Measurements from ENCODE around the gene COL9A2. TPM values are rescaled to one million over a fixed set of nuclear protein-coding genes. Genes with fewer than 3 reads are reported as not detected.

Gene COL9A2
- total and polyA plus RNA-seq, 4 donors = 0.19 to 0.75 (median 0.34) TPM

- H3K27me3 ChIP-seq (ENCODE audit: control insufficient read depth in 4 of 4, insufficient read depth in 4 of 4, low read length in 3 of 4) = no peaks in the 10 kb centered on the region
- H3K36me3 ChIP-seq (ENCODE audit: control insufficient read depth in 4 of 4, insufficient read depth in 3 of 4, low read depth in 1 of 4, low read length in 3 of 4) = peaks cover 10 to 29% (median 25%) of the 10 kb centered on the region in 4 donors
- TF ChIP-seq NR2F2 (IDR thresholded peaks at IDR 0.05) (no peak), YY1 (IDR thresholded peaks at IDR 0.05) (peak; percentile 55), HNF4A (conservative IDR thresholded peaks at IDR 0.05) (peak; percentile 53 to 77), EGR1 (IDR thresholded peaks at IDR 0.05; ENCODE audit: low read depth in 2 of 2) (peak; percentile 30 to 47), JUND (IDR thresholded peaks at IDR 0.05) (peak; percentile 73 to 81), FOXA1 (IDR thresholded peaks at IDR 0.05) (peak; percentile 69), HNF4G (IDR thresholded peaks at IDR 0.05) (no peak), REST (IDR thresholded peaks at IDR 0.05) (peak; percentile 68), RAD21 (IDR thresholded peaks at IDR 0.05) (peak in 1 of 2 donors; percentile 23), RXRA (IDR thresholded peaks at IDR 0.05) (peak; percentile 45 to 79), TAF1 (conservative IDR thresholded peaks at IDR 0.05) (no peak), ZBTB33 (IDR thresholded peaks at IDR 0.05) (peak; percentile 79), SP1 (IDR thresholded peaks at IDR 0.05) (peak; percentile 77), FOXA2 (IDR thresholded peaks at IDR 0.05) (peak; percentile 83), GABPA (IDR thresholded peaks at IDR 0.05 in 1 of 2, conservative IDR thresholded peaks at IDR 0.05 in 1 of 2) (peak; percentile 41 to 74), MAX (IDR thresholded peaks at IDR 0.05) (peak; percentile 82)
- TF ChIP-seq, protein P1, sequence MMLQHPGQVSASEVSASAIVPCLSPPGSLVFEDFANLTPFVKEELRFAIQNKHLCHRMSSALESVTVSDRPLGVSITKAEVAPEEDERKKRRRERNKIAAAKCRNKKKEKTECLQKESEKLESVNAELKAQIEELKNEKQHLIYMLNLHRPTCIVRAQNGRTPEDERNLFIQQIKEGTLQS (IDR thresholded peaks at IDR 0.05) = peak; percentile 53
- TF ChIP-seq, protein P2, sequence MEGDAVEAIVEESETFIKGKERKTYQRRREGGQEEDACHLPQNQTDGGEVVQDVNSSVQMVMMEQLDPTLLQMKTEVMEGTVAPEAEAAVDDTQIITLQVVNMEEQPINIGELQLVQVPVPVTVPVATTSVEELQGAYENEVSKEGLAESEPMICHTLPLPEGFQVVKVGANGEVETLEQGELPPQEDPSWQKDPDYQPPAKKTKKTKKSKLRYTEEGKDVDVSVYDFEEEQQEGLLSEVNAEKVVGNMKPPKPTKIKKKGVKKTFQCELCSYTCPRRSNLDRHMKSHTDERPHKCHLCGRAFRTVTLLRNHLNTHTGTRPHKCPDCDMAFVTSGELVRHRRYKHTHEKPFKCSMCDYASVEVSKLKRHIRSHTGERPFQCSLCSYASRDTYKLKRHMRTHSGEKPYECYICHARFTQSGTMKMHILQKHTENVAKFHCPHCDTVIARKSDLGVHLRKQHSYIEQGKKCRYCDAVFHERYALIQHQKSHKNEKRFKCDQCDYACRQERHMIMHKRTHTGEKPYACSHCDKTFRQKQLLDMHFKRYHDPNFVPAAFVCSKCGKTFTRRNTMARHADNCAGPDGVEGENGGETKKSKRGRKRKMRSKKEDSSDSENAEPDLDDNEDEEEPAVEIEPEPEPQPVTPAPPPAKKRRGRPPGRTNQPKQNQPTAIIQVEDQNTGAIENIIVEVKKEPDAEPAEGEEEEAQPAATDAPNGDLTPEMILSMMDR (IDR thresholded peaks at IDR 0.05; ENCODE audit: low read depth, low read length, missing input control) = no peak
- peaks cover 0 to 10% (median under 1%) of the 10 kb centered on the region in 4 donors for H3K4me1 ChIP-seq (ENCODE audit: control insufficient read depth in 4 of 4, insufficient read depth in 4 of 4, low read length in 3 of 4)
- no peak for DNase-seq (ENCODE audit: low spot score)
- peak overlapping the region in 1 of 2 donors; percentile 47 for H3K9ac ChIP-seq (ENCODE audit: low read depth in 1 of 2, low read length in 2 of 2)
- H3K9me3 ChIP-seq (ENCODE audit: control insufficient read depth in 4 of 4, low read length in 3 of 4) = no peaks in the 10 kb centered on the region
- peak overlapping the region; percentile 76 to 83 for H3K27ac ChIP-seq (ENCODE audit: low read depth in 1 of 2, low read length in 2 of 2)
- WGBS = 34% methylated on average over 2 of the region's 2 CpGs
- H3K4me3 ChIP-seq (ENCODE audit: low read depth in 1 of 3, low read length in 3 of 3) = no peak overlapping the region
These were observed 49.3 kb downstream of the COL9A2 start for GRCh38 chr1:40267767-40268187.

All from liver (tissue), 9 donors.